HepG2 (cell line): ENCODE data around the gene MYOT.

Experiments
- ATF1 ChIP-seq: IDR thresholded peaks from 2 replicates; pipeline ENCODE4 v1.6.1; 2016; ENCODE audit warnings: mild to moderate bottlenecking, control low read depth
- CEBPZ ChIP-seq: IDR thresholded peaks from 2 replicates; pipeline ENCODE4 v1.6.1; 2012; ENCODE audit warnings: low read length, improper control_type of control experiment
- CREB1 ChIP-seq, 2 experiments: fragments of 450-650 bp in 1 of 2; IDR thresholded peaks; 2 replicates each; pipeline ENCODE4 v1.6.1; 2016 to 2017; ENCODE audit warnings: control low read depth in 1 of 2, mild to moderate bottlenecking in 1 of 2, missing compliant biosample characterization in 1 of 2, missing genetic modification characterization in 1 of 2
- ERF ChIP-seq: IDR thresholded peaks from 2 replicates; pipeline ENCODE4 v1.6.1; 2018; ENCODE audit warnings: missing biosample characterization, missing genetic modification reagents
- HMG20A ChIP-seq: IDR thresholded peaks from 2 replicates; pipeline ENCODE4 v1.6.1; 2016; ENCODE audit warnings: borderline replicate concordance
- HMG20B ChIP-seq: conservative IDR thresholded peaks from 2 replicates; pipeline ENCODE4 v1.6.1; 2016; ENCODE audit warnings: missing genetic modification reagents, missing compliant biosample characterization
- MAZ ChIP-seq, 2 experiments: sonication (generic) in 1 of 2; formaldehyde crosslinking in 1 of 2; IDR thresholded peaks; 2 replicates each; pipeline versions ENCODE4 v1.5.0 to v1.6.1; 2012 to 2020; ENCODE audit warnings: low read depth in 2 of 2, mild to moderate bottlenecking in 2 of 2, borderline replicate concordance in 1 of 2, improper control_type of control experiment in 1 of 2, low read length in 1 of 2, missing genetic modification reagents in 1 of 2, moderate library complexity in 1 of 2
- NR2C2 ChIP-seq: sonication (generic); formaldehyde crosslinking; IDR thresholded peaks from 2 replicates; pipeline ENCODE4 v1.4.0; 2020; ENCODE audit warnings: missing genetic modification reagents, mild to moderate bottlenecking, moderate library complexity, borderline replicate concordance
- SIN3A ChIP-seq: IDR thresholded peaks from 2 replicates; pipeline ENCODE4 v1.6.1; 2011; ENCODE audit warnings: low read depth, mild to moderate bottlenecking, control low read depth, low read length, borderline replicate concordance
- ZNF790 ChIP-seq: sonication (generic); formaldehyde crosslinking; IDR thresholded peaks from 2 replicates; pipeline ENCODE4 v1.8.0; 2022; ENCODE audit warnings: missing genetic modification reagents, mild to moderate bottlenecking, borderline replicate concordance
- TF ChIP-seq, protein P1 (sequence below): sonication (generic); formaldehyde crosslinking; IDR thresholded peaks from 2 replicates; pipeline ENCODE4 v1.4.0; 2020; ENCODE audit warnings: mild to moderate bottlenecking, missing genetic modification reagents
- TF ChIP-seq, protein P2 (sequence below): sonication (generic); formaldehyde crosslinking; IDR thresholded peaks from 2 replicates; pipeline ENCODE4 v1.8.0; 2022; ENCODE audit warnings: low read depth, missing genetic modification reagents

- TF ChIP-seq NR2C2 (CRISPR knock-in tag) (no peak), ERF (no peak), ATF1 (no peak), HMG20B (CRISPR knock-in tag) (no peak), CEBPZ (no peak), MAZ (IDR thresholded peaks at IDR 0.05; ENCODE audit: borderline replicate concordance, low read depth, low read length) (no peak), MAZ (CRISPR knock-in tag; IDR thresholded peaks at IDR 0.05; ENCODE audit: low read depth) (no peak), ZNF790 (CRISPR knock-in tag) (no peak), HMG20A (CRISPR knock-in tag) (no peak), SIN3A (no peak), CREB1 (IDR thresholded peaks at IDR 0.05) (no peak), CREB1 (CRISPR knock-in tag; IDR thresholded peaks at IDR 0.05) (no peak)
- TF ChIP-seq, protein P1, sequence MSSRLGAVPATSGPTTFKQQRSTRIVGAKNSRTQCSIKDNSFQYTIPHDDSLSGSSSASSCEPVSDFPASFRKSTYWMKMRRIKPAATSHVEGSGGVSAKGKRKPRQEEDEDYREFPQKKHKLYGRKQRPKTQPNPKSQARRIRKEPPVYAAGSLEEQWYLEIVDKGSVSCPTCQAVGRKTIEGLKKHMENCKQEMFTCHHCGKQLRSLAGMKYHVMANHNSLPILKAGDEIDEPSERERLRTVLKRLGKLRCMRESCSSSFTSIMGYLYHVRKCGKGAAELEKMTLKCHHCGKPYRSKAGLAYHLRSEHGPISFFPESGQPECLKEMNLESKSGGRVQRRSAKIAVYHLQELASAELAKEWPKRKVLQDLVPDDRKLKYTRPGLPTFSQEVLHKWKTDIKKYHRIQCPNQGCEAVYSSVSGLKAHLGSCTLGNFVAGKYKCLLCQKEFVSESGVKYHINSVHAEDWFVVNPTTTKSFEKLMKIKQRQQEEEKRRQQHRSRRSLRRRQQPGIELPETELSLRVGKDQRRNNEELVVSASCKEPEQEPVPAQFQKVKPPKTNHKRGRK (CRISPR knock-in tag) = no peak
- TF ChIP-seq, protein P2, sequence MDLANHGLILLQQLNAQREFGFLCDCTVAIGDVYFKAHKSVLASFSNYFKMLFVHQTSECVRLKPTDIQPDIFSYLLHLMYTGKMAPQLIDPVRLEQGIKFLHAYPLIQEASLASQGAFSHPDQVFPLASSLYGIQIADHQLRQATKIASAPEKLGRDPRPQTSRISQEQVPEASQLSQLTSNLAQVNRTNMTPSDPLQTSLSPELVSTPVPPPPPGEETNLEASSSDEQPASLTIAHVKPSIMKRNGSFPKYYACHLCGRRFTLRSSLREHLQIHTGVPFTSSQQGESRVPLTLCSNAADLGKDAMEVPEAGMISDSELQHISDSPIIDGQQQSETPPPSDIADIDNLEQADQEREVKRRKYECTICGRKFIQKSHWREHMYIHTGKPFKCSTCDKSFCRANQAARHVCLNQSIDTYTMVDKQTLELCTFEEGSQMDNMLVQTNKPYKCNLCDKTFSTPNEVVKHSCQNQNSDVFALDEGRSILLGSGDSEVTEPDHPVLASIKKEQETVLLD (CRISPR knock-in tag) = no peak
Observed at GRCh38 chr5:137837491-137838394, 29.9 kb upstream of the MYOT start.
